ENCODE data around the gene TBX10.

DNA sequence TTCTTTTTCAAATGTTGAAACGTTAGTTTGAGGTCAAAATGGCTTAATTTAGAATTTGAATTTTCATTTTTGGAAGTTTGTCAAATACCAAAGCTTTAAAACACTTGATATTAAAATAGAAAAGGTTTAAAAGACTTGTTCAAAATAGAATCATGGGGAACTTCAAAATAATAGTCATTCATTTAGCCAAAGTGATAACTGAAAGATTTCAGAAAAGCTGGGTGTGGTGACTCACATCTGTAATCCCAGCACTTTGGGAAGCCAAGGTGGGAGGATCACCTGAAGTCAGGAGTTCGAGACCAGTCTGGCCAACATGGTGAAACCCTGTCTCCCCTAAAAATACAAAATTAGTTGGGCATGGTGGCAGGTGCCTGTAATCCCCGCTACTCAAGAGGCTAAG, 45.1 kb downstream of the TBX10 start:
- TF ChIP-seq POLR2AphosphoS5 (IDR thresholded peaks at IDR 0.05) (no peak), POLR2A (IDR thresholded peaks at IDR 0.05) (no peak)
